ENCODE measurements around the gene BIRC2. TPM values are rescaled to one million over a fixed set of nuclear protein-coding genes. Genes with fewer than 3 reads are reported as not detected.

The BIRC2 gene
- total and polyA plus RNA-seq, 10 of the 15 experiments (the other 5 are each of a cell fraction or from before 2014, with no cell fraction given), result 13.8 to 75.8 (median 26.5) TPM

DNA sequence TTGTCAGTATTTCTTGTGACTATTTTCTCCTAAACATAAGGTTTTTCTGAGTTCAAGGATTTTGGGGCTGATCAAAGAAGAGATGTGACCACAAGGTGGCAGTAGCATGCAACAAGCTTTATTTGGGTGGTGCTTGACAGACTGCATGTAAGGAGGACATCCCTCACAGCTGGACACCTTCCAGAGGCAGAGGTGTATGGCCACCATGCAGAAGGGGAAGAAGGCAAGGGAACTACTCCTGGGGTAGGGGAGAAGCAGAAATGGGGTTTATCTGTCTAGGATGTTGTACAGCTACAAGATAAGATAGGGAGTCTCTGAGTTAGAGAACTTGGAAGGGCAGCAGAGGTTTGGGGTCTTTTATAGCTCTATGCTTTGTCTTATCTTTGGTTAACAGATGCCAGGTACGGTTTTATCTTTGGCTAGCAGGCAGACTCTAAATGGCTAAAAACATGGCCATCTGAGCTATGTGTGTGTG is 5.1 kb upstream of the BIRC2 start:
- Histone ChIP-seq H3K27ac (ENCODE audit: control insufficient read depth, insufficient read depth) (no peak overlapping the region), H3K27me3 (replicated peaks in 1 of 2; ENCODE audit: control insufficient read depth in 2 of 2, insufficient read depth in 2 of 2, low read length in 1 of 2) (no peaks in the 10 kb centered on the region), H3K4me1 (ENCODE audit: control insufficient read depth, insufficient read depth, low read length) (no peaks in the 10 kb centered on the region), H3K4me3 (no peak overlapping the region), H3K79me2 (ENCODE audit: control insufficient read depth, insufficient read depth, low read length) (peaks cover 2% of the 10 kb centered on the region; the same call in 1 of the 2 replicates), H3K9ac (ENCODE audit: control insufficient read depth, insufficient read depth, low read length) (no peak overlapping the region), H3K36me3 (ENCODE audit: control insufficient read depth in 2 of 2, insufficient read depth in 2 of 2, low read length in 1 of 2) (peaks cover 3 to 8% of the 10 kb centered on the region in 2 experiments; a peak in 1 of 4 replicates), H2AFZ (ENCODE audit: control insufficient read depth, low read depth, low read length) (no peak overlapping the region), H3K4me2 (ENCODE audit: control insufficient read depth, insufficient read depth) (no peak overlapping the region), H4K20me1 (ENCODE audit: control insufficient read depth, insufficient read depth) (no peaks in the 10 kb centered on the region), H3K9me3 (replicated peaks; ENCODE audit: control insufficient read depth, insufficient read depth, low read length) (no peaks in the 10 kb centered on the region)
- TF ChIP-seq POLR2AphosphoS2 (IDR thresholded peaks at IDR 0.05; ENCODE audit: low read depth, low read length) (no peak), MXI1 (IDR thresholded peaks at IDR 0.05; ENCODE audit: low read depth, low read length) (peak; percentile 50; the same call in 1 of the 2 replicates), SIN3A (IDR thresholded peaks at IDR 0.05; ENCODE audit: low read depth, low read length) (no peak), PKNOX1 (IDR thresholded peaks at IDR 0.05) (peak; percentile 73), SUPT20H (IDR thresholded peaks at IDR 0.05; ENCODE audit: borderline replicate concordance, control insufficient read depth, low read depth, low read length) (no peak), RB1 (IDR thresholded peaks at IDR 0.05; ENCODE audit: borderline replicate concordance) (0 out of 2 replicates have a peak, but pooled peaks have one; percentile 20), SRF (IDR thresholded peaks at IDR 0.05; ENCODE audit: low read depth in 2 of 2, low read length in 2 of 2) (0 out of 4 replicates have a peak, but pooled peaks of 1 of the 2 experiments have one; percentile 45), RAD21 (IDR thresholded peaks at IDR 0.05; ENCODE audit: insufficient read depth, low read depth, low read length) (peak; percentile 94), YY1 (IDR thresholded peaks at IDR 0.05; ENCODE audit: low read depth, low read length) (0 out of 2 replicates have a peak, but pooled peaks have one; percentile 52), CTCF (IDR thresholded peaks at IDR 0.05 in 2 of 3, conservative IDR thresholded peaks at IDR 0.05 in 1 of 3; ENCODE audit: control insufficient read depth in 2 of 3, extremely low read depth in 1 of 3, insufficient read depth in 1 of 3, low read depth in 3 of 3, low read length in 3 of 3) (peak; percentile 78 to 84 (median 79)), SMC3 (IDR thresholded peaks at IDR 0.05; ENCODE audit: borderline replicate concordance, low read length) (peak; percentile 93), RUNX3 (IDR thresholded peaks at IDR 0.05; ENCODE audit: low read length) (peak; percentile 54), HDGF (IDR thresholded peaks at IDR 0.05) (peak; percentile 79), NBN (IDR thresholded peaks at IDR 0.05) (peak; percentile 31; the same call in 1 of the 2 replicates), SMARCA5 (IDR thresholded peaks at IDR 0.05) (peak; percentile 53; the same call in 1 of the 2 replicates), PML (IDR thresholded peaks at IDR 0.05; ENCODE audit: low read length) (no peak)
- TF ChIP-seq, protein P1, sequence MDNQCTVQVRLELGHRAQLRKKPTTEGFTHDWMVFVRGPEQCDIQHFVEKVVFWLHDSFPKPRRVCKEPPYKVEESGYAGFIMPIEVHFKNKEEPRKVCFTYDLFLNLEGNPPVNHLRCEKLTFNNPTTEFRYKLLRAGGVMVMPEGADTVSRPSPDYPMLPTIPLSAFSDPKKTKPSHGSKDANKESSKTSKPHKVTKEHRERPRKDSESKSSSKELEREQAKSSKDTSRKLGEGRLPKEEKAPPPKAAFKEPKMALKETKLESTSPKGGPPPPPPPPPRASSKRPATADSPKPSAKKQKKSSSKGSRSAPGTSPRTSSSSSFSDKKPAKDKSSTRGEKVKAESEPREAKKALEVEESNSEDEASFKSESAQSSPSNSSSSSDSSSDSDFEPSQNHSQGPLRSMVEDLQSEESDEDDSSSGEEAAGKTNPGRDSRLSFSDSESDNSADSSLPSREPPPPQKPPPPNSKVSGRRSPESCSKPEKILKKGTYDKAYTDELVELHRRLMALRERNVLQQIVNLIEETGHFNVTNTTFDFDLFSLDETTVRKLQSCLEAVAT (IDR thresholded peaks at IDR 0.05), result 0 out of 2 replicates have a peak, but pooled peaks have one; percentile 13
- DNase-seq (ENCODE audit: low read depth, low spot score) (peak; percentile 76), FAIRE-seq (no peak), ATAC-seq (peak; percentile 67)
- intact Hi-C loops (cut with micrococcal nuclease; ENCODE audit: unreplicated experiment), result loop anchor here (1.0 to 2.0 kb wide), 5 partner anchors 49 to 324 kb away; no protein-coding TSS in a partner anchor
- ChIA-PET POLR2A (interaction anchor here (0.6 to 1.8 kb wide), 9 partner anchors 26 to 325 kb away, joined by 3 to 11 read pairs (median 3); no protein-coding TSS in a partner anchor), CTCF (interaction anchor here (0.7 to 8.3 kb wide), 72 partner anchors 8 to 716 kb away, joined by 3 to 361 read pairs (median 6); partner anchors contain the start of gene MMP7), RAD21 (ENCODE audit: unreplicated experiment) (interaction anchor here (0.7 to 10.4 kb wide), 47 partner anchors 8 to 749 kb away, joined by 3 to 308 read pairs (median 5); partner anchors contain the start of genes BIRC3 and TMEM123), SMC1A (ENCODE audit: uncharacterized antibody, unreplicated experiment) (interaction anchor here (0.9 to 5.4 kb wide), 47 partner anchors 8 to 330 kb away, joined by 3 to 242 read pairs (median 7); no protein-coding TSS in a partner anchor)
- no TSS peak for BruUV-seq (replicated peaks)
- in situ Hi-C loops (cut with MboI), result loop anchor here (5.0 kb wide), 2 partner anchors 55 to 270 kb away; no protein-coding TSS in a partner anchor
- WGBS (ENCODE audit: insufficient coverage, insufficient replicate concordance, low lambda C conversion rate, missing lambda C conversion rate), result 0% methylated on average over 1 of the region's 1 CpG

Data from GM12878 (cell line).